Measurements from ENCODE around the gene CPN1.
"Not testable (repeated sequence)": the region's sequence is repeated elsewhere in the genome, so short reads cannot be mapped to it uniquely, and the experiment has no call there.

DNA sequence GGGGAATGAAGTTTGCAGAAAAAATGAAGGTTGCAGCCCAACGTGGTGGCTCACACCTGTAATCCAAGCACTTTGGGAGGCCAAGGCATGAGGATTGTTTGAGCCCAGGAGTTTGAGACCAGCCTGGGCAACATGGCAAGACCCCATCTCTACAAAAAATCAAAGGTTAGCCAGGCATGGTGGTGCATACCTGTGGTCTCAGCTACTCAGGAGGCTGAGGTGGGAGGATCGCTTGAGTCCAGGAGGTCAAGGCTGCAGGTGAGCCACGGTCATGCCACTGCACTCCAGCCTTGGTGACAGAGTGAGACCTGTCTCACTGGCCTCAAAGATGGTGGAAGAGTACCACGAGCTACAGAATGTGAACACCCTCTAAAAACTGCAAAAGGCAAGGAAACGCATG lies 5.0 kb upstream of the CPN1 start:
- TF ChIP-seq, protein P1, sequence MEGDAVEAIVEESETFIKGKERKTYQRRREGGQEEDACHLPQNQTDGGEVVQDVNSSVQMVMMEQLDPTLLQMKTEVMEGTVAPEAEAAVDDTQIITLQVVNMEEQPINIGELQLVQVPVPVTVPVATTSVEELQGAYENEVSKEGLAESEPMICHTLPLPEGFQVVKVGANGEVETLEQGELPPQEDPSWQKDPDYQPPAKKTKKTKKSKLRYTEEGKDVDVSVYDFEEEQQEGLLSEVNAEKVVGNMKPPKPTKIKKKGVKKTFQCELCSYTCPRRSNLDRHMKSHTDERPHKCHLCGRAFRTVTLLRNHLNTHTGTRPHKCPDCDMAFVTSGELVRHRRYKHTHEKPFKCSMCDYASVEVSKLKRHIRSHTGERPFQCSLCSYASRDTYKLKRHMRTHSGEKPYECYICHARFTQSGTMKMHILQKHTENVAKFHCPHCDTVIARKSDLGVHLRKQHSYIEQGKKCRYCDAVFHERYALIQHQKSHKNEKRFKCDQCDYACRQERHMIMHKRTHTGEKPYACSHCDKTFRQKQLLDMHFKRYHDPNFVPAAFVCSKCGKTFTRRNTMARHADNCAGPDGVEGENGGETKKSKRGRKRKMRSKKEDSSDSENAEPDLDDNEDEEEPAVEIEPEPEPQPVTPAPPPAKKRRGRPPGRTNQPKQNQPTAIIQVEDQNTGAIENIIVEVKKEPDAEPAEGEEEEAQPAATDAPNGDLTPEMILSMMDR (IDR thresholded peaks at IDR 0.05 in 2 of 3, conservative IDR thresholded peaks at IDR 0.05 in 1 of 3; ENCODE audit: borderline replicate concordance in 1 of 3, insufficient read depth in 1 of 3, low read depth in 2 of 3, low read length in 2 of 3): not testable (repeated sequence)
- TF ChIP-seq, protein P2, sequence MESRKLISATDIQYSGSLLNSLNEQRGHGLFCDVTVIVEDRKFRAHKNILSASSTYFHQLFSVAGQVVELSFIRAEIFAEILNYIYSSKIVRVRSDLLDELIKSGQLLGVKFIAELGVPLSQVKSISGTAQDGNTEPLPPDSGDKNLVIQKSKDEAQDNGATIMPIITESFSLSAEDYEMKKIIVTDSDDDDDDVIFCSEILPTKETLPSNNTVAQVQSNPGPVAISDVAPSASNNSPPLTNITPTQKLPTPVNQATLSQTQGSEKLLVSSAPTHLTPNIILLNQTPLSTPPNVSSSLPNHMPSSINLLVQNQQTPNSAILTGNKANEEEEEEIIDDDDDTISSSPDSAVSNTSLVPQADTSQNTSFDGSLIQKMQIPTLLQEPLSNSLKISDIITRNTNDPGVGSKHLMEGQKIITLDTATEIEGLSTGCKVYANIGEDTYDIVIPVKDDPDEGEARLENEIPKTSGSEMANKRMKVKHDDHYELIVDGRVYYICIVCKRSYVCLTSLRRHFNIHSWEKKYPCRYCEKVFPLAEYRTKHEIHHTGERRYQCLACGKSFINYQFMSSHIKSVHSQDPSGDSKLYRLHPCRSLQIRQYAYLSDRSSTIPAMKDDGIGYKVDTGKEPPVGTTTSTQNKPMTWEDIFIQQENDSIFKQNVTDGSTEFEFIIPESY (IDR thresholded peaks at IDR 0.05; ENCODE audit: extremely low read depth, insufficient replicate concordance, low read length): not testable (repeated sequence)
- not testable (repeated sequence) for TF ChIP-seq JUND (IDR thresholded peaks at IDR 0.05); POLR2AphosphoS5 (IDR thresholded peaks at IDR 0.05; ENCODE audit: low read depth, low read length); EZH2 (IDR thresholded peaks at IDR 0.05); ZNF274 (IDR thresholded peaks at IDR 0.05; ENCODE audit: low read depth, low read length); SRF (IDR thresholded peaks at IDR 0.05; ENCODE audit: low read depth); CEBPB (IDR thresholded peaks at IDR 0.05; ENCODE audit: low read depth); EZH2phosphoT487 (IDR thresholded peaks at IDR 0.05; ENCODE audit: borderline replicate concordance); FOSL1 (IDR thresholded peaks at IDR 0.05; ENCODE audit: low read depth)
- TF ChIP-seq, protein P3, sequence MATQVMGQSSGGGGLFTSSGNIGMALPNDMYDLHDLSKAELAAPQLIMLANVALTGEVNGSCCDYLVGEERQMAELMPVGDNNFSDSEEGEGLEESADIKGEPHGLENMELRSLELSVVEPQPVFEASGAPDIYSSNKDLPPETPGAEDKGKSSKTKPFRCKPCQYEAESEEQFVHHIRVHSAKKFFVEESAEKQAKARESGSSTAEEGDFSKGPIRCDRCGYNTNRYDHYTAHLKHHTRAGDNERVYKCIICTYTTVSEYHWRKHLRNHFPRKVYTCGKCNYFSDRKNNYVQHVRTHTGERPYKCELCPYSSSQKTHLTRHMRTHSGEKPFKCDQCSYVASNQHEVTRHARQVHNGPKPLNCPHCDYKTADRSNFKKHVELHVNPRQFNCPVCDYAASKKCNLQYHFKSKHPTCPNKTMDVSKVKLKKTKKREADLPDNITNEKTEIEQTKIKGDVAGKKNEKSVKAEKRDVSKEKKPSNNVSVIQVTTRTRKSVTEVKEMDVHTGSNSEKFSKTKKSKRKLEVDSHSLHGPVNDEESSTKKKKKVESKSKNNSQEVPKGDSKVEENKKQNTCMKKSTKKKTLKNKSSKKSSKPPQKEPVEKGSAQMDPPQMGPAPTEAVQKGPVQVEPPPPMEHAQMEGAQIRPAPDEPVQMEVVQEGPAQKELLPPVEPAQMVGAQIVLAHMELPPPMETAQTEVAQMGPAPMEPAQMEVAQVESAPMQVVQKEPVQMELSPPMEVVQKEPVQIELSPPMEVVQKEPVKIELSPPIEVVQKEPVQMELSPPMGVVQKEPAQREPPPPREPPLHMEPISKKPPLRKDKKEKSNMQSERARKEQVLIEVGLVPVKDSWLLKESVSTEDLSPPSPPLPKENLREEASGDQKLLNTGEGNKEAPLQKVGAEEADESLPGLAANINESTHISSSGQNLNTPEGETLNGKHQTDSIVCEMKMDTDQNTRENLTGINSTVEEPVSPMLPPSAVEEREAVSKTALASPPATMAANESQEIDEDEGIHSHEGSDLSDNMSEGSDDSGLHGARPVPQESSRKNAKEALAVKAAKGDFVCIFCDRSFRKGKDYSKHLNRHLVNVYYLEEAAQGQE (IDR thresholded peaks at IDR 0.05; ENCODE audit: low read depth): not testable (repeated sequence)
